ENCODE data around the gene P4HTM.

The P4HTM gene, protein sequence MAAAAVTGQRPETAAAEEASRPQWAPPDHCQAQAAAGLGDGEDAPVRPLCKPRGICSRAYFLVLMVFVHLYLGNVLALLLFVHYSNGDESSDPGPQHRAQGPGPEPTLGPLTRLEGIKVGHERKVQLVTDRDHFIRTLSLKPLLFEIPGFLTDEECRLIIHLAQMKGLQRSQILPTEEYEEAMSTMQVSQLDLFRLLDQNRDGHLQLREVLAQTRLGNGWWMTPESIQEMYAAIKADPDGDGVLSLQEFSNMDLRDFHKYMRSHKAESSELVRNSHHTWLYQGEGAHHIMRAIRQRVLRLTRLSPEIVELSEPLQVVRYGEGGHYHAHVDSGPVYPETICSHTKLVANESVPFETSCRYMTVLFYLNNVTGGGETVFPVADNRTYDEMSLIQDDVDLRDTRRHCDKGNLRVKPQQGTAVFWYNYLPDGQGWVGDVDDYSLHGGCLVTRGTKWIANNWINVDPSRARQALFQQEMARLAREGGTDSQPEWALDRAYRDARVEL

GRCh38 chr3:48989796-48990635 lies at the start of gene P4HTM:
TSS of gene P4HTM (plus strand) at chr3:48990241. CDS start at chr3:48990257, 16 bp downstream.
- peak; percentile 84 for DNase-seq

DNA sequence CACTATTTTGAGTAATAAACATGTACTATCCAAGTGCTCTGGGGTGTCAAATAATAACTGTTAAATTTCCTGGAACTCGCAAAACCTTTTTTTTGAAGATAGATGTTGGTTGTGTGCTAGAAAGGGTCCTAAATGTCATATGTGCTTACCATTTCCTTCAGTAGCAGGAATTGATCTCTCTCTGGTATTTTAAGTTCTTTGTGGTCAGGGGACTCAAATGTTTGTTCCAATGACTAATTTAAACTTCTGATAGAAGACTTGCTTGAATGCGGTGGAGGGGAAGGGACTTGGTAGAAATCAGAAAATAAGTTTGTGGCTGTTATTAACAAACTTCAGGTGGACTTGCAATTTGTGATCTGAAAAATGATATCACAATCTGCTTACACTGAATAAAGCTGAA lies 44.6 kb upstream of the P4HTM start:
- no peak for DNase-seq

DNA sequence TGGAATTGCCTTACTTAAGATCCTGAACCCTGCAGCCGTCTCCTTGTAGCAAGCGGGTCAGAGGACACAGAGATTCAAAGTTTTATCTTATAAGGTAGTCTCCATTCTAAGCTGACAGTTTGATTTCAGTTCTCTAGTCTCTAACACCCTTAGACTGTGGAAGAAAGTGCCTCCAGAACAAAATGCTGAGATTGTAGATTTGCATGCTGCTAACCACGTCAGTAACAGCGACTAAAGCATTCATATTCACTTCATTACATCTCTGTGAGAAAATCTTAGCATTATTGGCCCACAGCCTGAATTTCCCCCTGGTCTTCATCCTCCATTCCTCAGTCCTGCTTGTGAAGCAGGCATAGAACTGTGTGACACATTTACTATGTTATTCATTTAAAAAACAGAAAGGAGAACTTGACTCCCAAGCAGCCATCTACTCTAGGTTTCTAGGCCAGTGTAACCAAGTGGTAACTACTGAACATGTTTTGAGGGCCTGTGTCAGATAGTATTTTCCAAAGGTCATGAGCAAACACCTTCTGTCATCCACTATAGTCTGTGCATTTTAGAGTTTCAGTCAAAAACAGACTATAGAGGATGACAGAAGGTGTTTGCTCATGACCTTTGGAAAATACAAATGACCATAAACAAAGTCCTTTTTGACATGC lies 44.0 kb upstream of the P4HTM start:
- no peak for DNase-seq

DNA sequence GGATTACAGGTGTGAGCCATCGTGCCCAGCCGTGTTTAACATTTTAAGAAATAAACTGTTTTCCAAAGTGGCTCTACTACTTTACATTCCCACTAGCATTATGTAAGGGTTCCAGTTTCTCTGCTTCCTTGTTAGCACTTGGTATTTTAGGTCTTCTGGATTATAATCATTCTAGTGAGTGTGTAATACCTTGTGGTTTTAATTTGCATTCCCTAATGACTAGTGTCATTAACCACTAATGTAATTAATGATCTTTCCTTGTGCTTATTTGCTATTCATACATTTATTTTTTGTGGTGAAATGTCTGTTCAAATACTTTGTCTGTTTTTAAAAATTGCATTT lies 40.7 kb upstream of the P4HTM start:
- no peak for DNase-seq

- no peak for DNase-seq
These were observed 40.0 kb upstream of the P4HTM start for GRCh38 chr3:48950051-48950450.

DNA sequence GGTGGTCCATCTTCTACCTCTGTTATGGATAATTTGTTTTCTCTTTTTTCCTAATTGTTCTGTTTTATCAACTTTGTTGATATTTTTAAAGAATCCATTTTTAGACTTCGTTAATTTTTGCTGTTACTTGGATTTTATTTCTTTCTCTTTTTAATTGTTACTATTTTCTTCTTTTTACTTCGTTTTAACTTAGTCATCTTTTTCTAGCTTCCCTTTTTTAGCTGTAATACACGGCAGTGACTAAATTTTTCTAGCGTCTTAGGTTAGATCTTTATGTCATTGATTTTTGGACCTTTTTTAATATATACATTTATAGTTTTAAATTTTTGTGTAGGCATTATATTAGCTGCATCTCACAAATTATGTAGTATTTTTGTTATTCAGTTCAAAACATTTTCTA lies 38.3 kb upstream of the P4HTM start:
- DNase-seq = no peak

DNA sequence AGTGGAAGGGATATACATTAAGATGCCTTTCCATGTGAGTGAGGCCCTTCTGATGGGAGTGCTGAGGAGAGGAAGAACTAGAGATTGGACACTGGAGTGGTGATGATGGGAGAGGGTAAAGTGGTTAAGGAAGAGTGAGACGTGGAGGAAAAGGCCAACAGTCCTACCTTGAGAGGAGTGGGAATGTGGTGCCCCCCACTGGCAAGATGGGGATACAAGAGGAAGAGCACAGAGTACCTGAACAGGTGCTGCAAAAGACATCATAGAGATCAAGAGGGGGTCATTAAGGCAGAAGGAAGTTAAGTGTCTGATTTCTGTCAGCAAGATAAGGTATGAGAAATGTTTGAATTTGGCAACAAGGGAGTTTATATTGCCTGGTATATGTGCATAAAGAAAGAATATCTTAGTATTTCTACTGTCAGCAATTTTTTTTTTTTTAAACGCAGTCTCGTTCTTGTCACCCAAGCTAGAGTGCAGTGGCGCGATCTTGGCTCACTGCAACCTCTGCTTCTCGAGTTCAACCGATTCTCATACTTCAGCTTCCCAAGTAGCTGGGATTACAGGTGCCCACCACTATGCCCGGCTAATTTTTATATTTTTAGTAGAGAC lies 37.4 kb upstream of the P4HTM start:
- peak; percentile 62 for DNase-seq

GRCh38 chr3:48957006-48957705 lies 32.9 kb upstream of the P4HTM start:
- DNase-seq = no peak

DNA sequence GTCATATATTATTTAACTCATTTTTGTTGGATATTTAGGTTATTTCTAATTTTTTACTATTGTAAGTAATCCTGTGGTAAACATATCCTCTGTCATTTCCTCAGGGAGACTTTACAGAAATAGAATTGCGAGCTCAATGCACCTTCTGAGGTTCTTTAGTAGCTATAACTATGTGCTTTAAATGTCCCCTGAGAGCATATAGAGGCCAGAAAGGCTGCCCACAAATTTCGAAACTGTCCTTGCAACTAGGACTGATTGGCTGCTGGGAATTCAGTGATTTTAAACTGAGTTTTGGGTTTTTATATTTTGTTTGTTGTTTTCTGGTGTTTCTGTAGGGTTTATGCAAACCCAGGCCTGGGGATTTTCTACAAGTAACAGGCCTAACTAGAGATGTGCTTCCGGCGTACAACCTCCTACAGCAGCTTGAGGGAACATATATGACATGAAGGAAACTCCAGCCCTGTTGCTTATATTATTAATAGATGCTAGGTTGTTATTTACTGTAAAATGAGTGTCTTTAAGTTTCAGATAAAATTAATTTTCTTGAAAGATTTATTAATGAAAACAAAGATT lies 29.1 kb upstream of the P4HTM start:
- no peak for DNase-seq

DNA sequence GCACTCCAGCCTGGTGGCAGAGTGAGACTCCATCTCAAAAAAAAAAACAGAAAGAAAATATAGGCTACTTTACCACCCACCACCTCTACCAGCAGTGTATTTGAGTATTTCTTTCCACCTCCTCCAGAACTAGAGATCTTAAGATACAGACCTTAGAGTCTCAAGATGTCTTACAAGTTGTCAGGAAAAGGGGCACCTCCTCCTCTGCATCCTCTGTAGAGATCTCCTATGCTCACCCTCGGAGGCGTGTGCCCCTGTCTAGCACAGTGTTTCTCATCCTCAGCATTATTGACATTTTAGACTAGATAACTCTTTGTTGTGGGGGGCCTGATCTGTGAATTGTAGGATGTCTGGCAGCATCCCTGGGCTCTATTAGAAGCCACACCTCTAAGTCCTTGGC lies 27.7 kb upstream of the P4HTM start:
- no peak for DNase-seq

GRCh38 chr3:48962939-48963338 lies 27.1 kb upstream of the P4HTM start:
- no peak for DNase-seq

DNA sequence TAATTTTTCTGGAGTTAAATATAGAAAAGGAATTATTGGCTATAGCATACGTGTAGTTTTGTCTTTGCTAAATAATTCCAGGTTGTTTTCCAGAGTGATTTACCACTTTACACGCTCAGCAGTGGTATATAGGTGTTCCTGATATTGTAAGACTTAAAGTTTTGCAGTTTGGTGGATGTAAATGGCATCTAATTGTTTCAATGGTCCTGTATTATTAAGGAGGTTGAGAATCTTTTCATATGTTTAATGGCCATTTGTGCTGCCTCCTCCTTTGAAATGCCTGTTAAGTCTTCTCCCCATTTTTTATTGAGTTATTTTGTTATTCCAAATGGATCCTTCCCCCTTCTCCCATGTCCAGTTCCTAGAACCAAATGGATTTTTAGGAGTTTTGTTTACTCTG lies 26.4 kb upstream of the P4HTM start:
- DNase-seq = no peak

GRCh38 chr3:48966367-48966766 lies 23.7 kb upstream of the P4HTM start:
- no peak for DNase-seq

DNA sequence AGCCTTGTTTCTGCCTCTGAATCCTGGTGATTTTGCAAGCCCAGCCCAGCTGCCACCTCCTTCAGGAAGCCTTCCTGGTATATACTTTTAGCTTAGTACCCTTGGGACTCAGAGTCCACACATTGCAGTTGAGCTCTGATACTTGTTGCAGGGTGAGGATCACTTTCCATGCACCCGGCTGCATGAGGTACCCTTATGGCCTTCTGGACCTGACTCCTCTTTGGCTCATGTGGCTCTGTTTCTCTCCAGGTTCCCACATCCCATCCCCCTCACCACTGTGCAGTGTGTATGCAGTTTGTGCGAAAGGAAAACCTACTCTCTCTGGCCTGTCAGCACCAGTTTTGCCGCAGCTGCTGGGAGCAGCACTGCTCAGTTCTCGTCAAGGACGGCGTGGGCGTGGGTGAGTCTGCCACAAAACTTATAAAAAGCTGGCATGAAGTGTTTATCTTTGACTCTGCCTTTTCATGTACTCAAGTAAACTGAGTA lies 23.1 kb upstream of the P4HTM start:
- DNase-seq = no peak

DNA sequence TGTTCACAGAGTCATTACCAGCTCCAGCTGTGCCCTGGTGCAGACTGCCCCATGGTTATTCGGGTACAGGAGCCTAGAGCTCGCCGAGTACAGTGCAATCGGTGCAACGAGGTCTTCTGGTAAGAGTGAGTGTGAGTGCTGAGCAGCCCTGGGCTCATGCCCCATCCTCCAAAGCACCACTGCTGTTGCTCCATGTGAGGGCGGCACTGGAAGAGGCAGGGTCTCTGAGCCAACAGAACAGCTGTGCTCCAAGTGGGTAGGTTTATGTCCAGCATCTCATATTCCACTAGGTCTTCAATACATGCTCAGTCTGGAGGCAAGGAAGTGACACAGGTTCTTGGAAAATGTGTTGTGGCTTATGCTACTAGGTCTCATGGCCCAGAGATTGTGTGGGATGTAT lies 19.5 kb upstream of the P4HTM start:
- DNase-seq = no peak

GRCh38 chr3:48974076-48974864 lies 15.8 kb upstream of the P4HTM start:
- peak; percentile 21 for DNase-seq

DNA sequence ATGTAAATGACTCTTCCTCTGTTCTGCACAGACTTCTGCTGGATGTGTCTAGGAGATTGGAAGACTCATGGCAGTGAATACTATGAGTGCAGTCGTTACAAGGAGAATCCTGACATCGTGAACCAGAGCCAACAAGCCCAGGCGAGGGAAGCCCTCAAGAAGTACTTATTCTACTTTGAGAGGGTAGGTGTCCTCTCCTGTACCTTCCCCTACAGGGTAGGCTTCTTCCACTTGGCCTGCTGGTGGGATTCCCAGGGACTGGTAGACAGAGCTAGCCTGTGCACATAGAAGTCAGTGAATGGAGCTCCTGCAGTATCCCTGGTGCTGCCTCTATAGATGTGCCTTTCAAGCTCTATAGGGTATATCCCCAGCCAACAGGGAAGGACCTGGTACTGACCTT lies 10.6 kb upstream of the P4HTM start:
- DNase-seq = no peak

DNA sequence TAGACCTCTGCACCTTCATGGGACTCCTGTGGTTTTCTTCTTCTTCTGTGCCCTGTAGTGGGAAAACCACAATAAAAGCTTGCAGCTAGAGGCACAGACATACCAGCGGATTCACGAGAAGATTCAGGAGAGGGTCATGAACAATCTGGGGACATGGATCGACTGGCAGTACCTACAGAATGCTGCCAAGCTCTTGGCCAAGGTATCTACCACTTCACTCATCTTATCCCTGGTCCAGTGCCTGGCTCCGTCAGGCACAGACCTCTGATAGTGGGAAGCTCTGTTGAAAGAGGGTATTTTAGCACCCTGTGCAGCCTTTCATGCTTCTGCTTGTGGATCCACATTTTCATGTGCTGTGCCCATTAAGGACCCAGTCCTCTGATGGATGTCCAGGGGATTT lies 9.7 kb upstream of the P4HTM start:
- no peak for DNase-seq

GRCh38 chr3:48982016-48982415 lies 8.0 kb upstream of the P4HTM start:
- DNase-seq = no peak

GRCh38 chr3:48982686-48983085 lies 7.4 kb upstream of the P4HTM start:
- no peak for DNase-seq

- DNase-seq = no peak
These were observed 6.9 kb upstream of the P4HTM start for GRCh38 chr3:48983096-48983495.
